ENCODE results near the gene NAA40. TPM values are rescaled to one million over a fixed set of nuclear protein-coding genes. Genes with fewer than 3 reads are reported as not detected.

The NAA40 gene
- polyA plus RNA-seq, 1 experiment, result 16.1 TPM

- TF ChIP-seq CTCF (IDR thresholded peaks at IDR 0.05; ENCODE audit: insufficient read depth, low read depth, low read length), result no peak
- CTCF ChIA-PET, result no interaction called here
Measured at GRCh38 chr11:63986156-63986931, 47.5 kb downstream of the NAA40 start, which contains the start of gene OTUB1. Gene OTUB1, plus strand, starts transcription at chr11:63986438. Its CDS starts 19 bp downstream, at chr11:63986457.

DNA sequence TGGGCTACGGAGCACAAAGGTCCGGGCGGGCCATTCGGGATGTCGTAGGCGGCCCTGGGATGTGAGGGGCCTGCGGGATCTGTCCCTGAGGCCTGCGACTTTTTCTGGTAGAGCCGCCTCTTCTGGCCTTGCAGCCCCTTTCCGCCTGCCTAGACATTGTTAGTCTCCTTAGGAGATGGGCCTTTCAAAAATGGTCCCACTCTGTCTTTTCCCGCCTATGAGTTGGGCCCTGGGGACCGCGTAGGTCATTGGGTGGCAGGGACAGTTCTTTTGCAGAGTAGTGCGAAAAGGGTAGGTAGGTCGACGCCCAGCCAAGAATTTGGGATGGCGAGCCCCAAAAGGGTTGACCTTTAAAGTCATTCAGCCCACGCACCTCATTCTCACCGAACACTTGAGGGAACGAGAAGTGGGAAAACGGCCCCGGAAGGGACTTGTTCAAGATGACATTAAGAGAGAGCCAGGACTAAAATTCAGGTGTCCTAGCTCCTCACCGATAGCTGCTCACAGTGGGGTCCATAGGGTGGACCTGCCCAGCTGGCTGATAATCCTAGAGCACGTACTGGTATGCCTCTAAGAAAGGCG, 48.2 kb downstream of the NAA40 start:
- ChIA-PET CTCF (interaction anchor here (1.1 to 1.3 kb wide), 2 partner anchors 13 to 162 kb away, joined by 4 to 8 read pairs; no protein-coding TSS in a partner anchor), POLR2A (no interaction called here)
- Histone ChIP-seq H3K36me3 (ENCODE audit: control insufficient read depth, insufficient read depth, low read length) (peaks cover 16% of the 10 kb centered on the region), H3K27me3 (ENCODE audit: control insufficient read depth, insufficient read depth, low read length) (no peaks in the 10 kb centered on the region), H3K4me3 (ENCODE audit: low read depth, low read length) (peak overlapping the region; percentile 99)
- TF ChIP-seq CTCF (IDR thresholded peaks at IDR 0.05; ENCODE audit: insufficient read depth, low read depth, low read length), result no peak
- no peak for DNase-seq (ENCODE audit: low read depth)

More at GRCh38 chr11:63986156-63986931, 47.5 kb downstream of the NAA40 start, which contains the start of gene OTUB1:
- Histone ChIP-seq H3K36me3 (ENCODE audit: control insufficient read depth, insufficient read depth, low read length) (peaks cover 16% of the 10 kb centered on the region), H3K4me3 (ENCODE audit: low read depth, low read length) (peak within 1 kb of the TSS; percentile 99), H3K27me3 (ENCODE audit: control insufficient read depth, insufficient read depth, low read length) (no peaks in the 10 kb centered on the region)
- peak; percentile 66 for DNase-seq (ENCODE audit: low read depth)
- POLR2A ChIA-PET, result no interaction called here

GRCh38 chr11:63991558-63991957, 52.8 kb downstream of the NAA40 start:
- no peaks in the 10 kb centered on the region for H3K27me3 ChIP-seq (ENCODE audit: control insufficient read depth, insufficient read depth, low read length)
- ChIA-PET CTCF (interaction anchor here (1.0 to 4.3 kb wide), 2 partner anchors 9 to 158 kb away, joined by 3 to 25 read pairs; no protein-coding TSS in a partner anchor), POLR2A (no interaction called here)
- DNase-seq (ENCODE audit: low read depth), result no peak
- H3K36me3 ChIP-seq (ENCODE audit: control insufficient read depth, insufficient read depth, low read length), result peaks cover 27% of the 10 kb centered on the region
- no peak for TF ChIP-seq CTCF (IDR thresholded peaks at IDR 0.05; ENCODE audit: insufficient read depth, low read depth, low read length)
- H3K4me3 ChIP-seq (ENCODE audit: low read depth, low read length), result no peak overlapping the region

- Histone ChIP-seq H3K27me3 (ENCODE audit: control insufficient read depth, insufficient read depth, low read length) (no peaks in the 10 kb centered on the region), H3K4me3 (ENCODE audit: low read depth, low read length) (no peak overlapping the region), H3K36me3 (ENCODE audit: control insufficient read depth, insufficient read depth, low read length) (peaks cover 39% of the 10 kb centered on the region)
- no peak for DNase-seq (ENCODE audit: low read depth)
- POLR2A ChIA-PET, result no interaction called here
- TF ChIP-seq CTCF (IDR thresholded peaks at IDR 0.05; ENCODE audit: insufficient read depth, low read depth, low read length), result no peak
- CTCF ChIA-PET, result no interaction called here
Measured at GRCh38 chr11:63993100-63993499, 54.3 kb downstream of the NAA40 start.

DNA sequence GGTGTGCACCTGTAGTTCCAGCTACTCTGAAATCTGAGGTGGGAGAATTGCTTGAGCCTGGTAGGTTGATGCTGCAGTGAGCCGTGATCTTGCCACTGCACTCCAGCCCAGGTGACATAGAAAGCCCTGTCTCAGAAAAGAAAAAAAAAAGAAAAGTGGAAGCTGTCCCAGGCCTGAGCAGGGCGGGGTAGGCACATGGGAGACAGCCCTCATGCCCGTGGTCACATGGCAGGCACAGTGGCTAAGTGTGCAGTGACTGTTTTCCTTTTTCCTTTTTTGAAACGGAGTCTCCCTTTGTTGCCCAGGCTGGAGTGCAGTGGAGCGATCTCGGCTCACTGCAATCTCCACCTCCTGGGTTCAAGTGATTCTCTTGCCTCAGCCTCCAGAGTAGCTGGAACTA, 55.2 kb downstream of the NAA40 start:
- H3K4me3 ChIP-seq (ENCODE audit: low read depth, low read length), result no peak overlapping the region
- peaks cover 35% of the 10 kb centered on the region for H3K36me3 ChIP-seq (ENCODE audit: control insufficient read depth, insufficient read depth, low read length)
- no peaks in the 10 kb centered on the region for H3K27me3 ChIP-seq (ENCODE audit: control insufficient read depth, insufficient read depth, low read length)
- no peak for TF ChIP-seq CTCF (IDR thresholded peaks at IDR 0.05; ENCODE audit: insufficient read depth, low read depth, low read length)
- ChIA-PET POLR2A (no interaction called here), CTCF (interaction anchor here (1.1 kb wide), 1 partner anchor 156 kb away, joined by 3 read pairs; no protein-coding TSS in a partner anchor)
- DNase-seq (ENCODE audit: low read depth), result no peak

Data from BJ (cell line).